HG03432 (cell line): ENCODE data around the gene LIN7B.

Experiments used
- ATAC-seq: cut with Tn5 transposase; IDR thresholded peaks from one replicate; pipeline ENCODE4 v1.9.1; 2021; ENCODE audit warnings: mild to moderate bottlenecking, moderate library complexity; ENCODE audit not compliant: unreplicated experiment

The LIN7B gene

GRCh38 chr19:49160450-49161189 lies 46.5 kb downstream of the LIN7B start:
- no peak for ATAC-seq

- no peak for ATAC-seq
Measured at GRCh38 chr19:49161987-49162386, 47.8 kb downstream of the LIN7B start.

- ATAC-seq: no peak
Measured at GRCh38 chr19:49165111-49165750, 51.1 kb downstream of the LIN7B start.

GRCh38 chr19:49165865-49166301 lies 51.7 kb downstream of the LIN7B start:
- ATAC-seq: no peak

GRCh38 chr19:49167857-49168409 lies 53.8 kb downstream of the LIN7B start:
- ATAC-seq: no peak
